HG02852 (cell line): ENCODE results near the gene RAD21L1.

Experiments
- ATAC-seq: cut with Tn5 transposase; IDR thresholded peaks from one replicate; pipeline ENCODE4 v1.9.1; 2021; ENCODE audit warnings: mild to moderate bottlenecking, moderate library complexity; ENCODE audit not compliant: unreplicated experiment

RAD21L1 gene

GRCh38 chr20:1293641-1294379 lies 68.0 kb downstream of the RAD21L1 start:
- no peak for ATAC-seq

- ATAC-seq = no peak
Observed at GRCh38 chr20:1294497-1294896, 68.7 kb downstream of the RAD21L1 start.

- no peak for ATAC-seq
Observed at GRCh38 chr20:1295276-1295930, 69.6 kb downstream of the RAD21L1 start.

- no peak for ATAC-seq
Observed at GRCh38 chr20:1296117-1296610, 70.3 kb downstream of the RAD21L1 start.

- ATAC-seq = no peak
Observed at GRCh38 chr20:1296922-1297321, 71.1 kb downstream of the RAD21L1 start.

GRCh38 chr20:1297486-1297885 lies 71.6 kb downstream of the RAD21L1 start:
- ATAC-seq = no peak

- no peak for ATAC-seq
Observed at GRCh38 chr20:1298166-1298565, 72.3 kb downstream of the RAD21L1 start.

GRCh38 chr20:1298888-1299511 lies 73.2 kb downstream of the RAD21L1 start:
- ATAC-seq = no peak

- no peak for ATAC-seq
Observed at GRCh38 chr20:1299522-1299921, 73.7 kb downstream of the RAD21L1 start.

GRCh38 chr20:1300083-1300840 lies 74.4 kb downstream of the RAD21L1 start:
- ATAC-seq = no peak

GRCh38 chr20:1301031-1301529 lies 75.2 kb downstream of the RAD21L1 start:
- ATAC-seq = no peak

- ATAC-seq = no peak
Observed at GRCh38 chr20:1302685-1303541, 77.1 kb downstream of the RAD21L1 start.

GRCh38 chr20:1304710-1305515 lies 79.1 kb downstream of the RAD21L1 start:
- ATAC-seq = no peak
